HG02885 (cell line): ENCODE data around the gene DOCK6.
"Not testable (repeated sequence)": the region's sequence is repeated elsewhere in the genome, so short reads cannot be mapped to it uniquely, and the experiment has no call there.

Source experiments
- ATAC-seq: cut with Tn5 transposase; IDR thresholded peaks from one replicate; pipeline ENCODE4 v1.9.1; 2021; ENCODE audit warnings: mild to moderate bottlenecking; ENCODE audit not compliant: unreplicated experiment, poor library complexity

DOCK6 gene

GRCh38 chr19:11200931-11201330 is 61.4 kb downstream of the DOCK6 start:
- ATAC-seq, result no peak

GRCh38 chr19:11200015-11200574 is 62.2 kb downstream of the DOCK6 start:
- no peak for ATAC-seq

GRCh38 chr19:11199517-11199916 is 62.8 kb downstream of the DOCK6 start:
- no peak for ATAC-seq

GRCh38 chr19:11198769-11199424 is 63.4 kb downstream of the DOCK6 start:
- ATAC-seq, result no peak

- ATAC-seq, result no peak
These were observed 64.2 kb downstream of the DOCK6 start for GRCh38 chr19:11198175-11198534.

- ATAC-seq, result peak; percentile 85
These were observed 64.8 kb downstream of the DOCK6 start, which contains the start of gene KANK2 for GRCh38 chr19:11197291-11198174. Gene KANK2, minus strand, starts transcription at chr19:11197545. Its CDS starts 3,034 bp downstream, at chr19:11194511.

- ATAC-seq, result no peak
These were observed 65.7 kb downstream of the DOCK6 start for GRCh38 chr19:11196406-11197287.

GRCh38 chr19:11195681-11196080 is 66.6 kb downstream of the DOCK6 start:
- no peak for ATAC-seq

GRCh38 chr19:11194656-11195558 is 67.4 kb downstream of the DOCK6 start:
- no peak for ATAC-seq

- no peak for ATAC-seq
These were observed 68.2 kb downstream of the DOCK6 start for GRCh38 chr19:11194173-11194572.

GRCh38 chr19:11192957-11193939 is 69.1 kb downstream of the DOCK6 start:
- no peak for ATAC-seq

- ATAC-seq, result no peak
These were observed 70.4 kb downstream of the DOCK6 start for GRCh38 chr19:11191934-11192333.

GRCh38 chr19:11191273-11191755 is 71.0 kb downstream of the DOCK6 start:
- ATAC-seq, result no peak

GRCh38 chr19:11190501-11190900 is 71.8 kb downstream of the DOCK6 start:
- ATAC-seq, result no peak

- ATAC-seq, result no peak
These were observed 74.9 kb downstream of the DOCK6 start for GRCh38 chr19:11187441-11187840.

GRCh38 chr19:11182994-11183393 is 79.3 kb downstream of the DOCK6 start:
- no peak for ATAC-seq

GRCh38 chr19:11181488-11181887 is 80.8 kb downstream of the DOCK6 start:
- no peak for ATAC-seq

GRCh38 chr19:11180975-11181374 is 81.3 kb downstream of the DOCK6 start:
- ATAC-seq, result not testable (repeated sequence)
